Neural cell (in vitro differentiated cells): ENCODE measurements around the gene LRRC15. TPM values are rescaled to one million over a fixed set of nuclear protein-coding genes. Genes with fewer than 3 reads are reported as not detected.

Experiments
- H2AFZ ChIP-seq: fragments of 200-600, 300-800 bp; sonication (generic), shearing (Covaris generic); 2 replicates; pipeline ENCODE4 v1.6.0; 2014; ENCODE audit warnings: low read depth, mild to moderate bottlenecking, antibody characterized with exemption, low read length, moderate library complexity
- H3F3A ChIP-seq: fragments of 200-600 bp; shearing (Covaris generic); 2 replicates; pipeline ENCODE4 v1.6.1; 2016; ENCODE audit warnings: mild to moderate bottlenecking, moderate library complexity, mixed read lengths, antibody characterized with exemption, low read length; ENCODE audit not compliant: insufficient read depth, poor library complexity, severe bottlenecking
- H3K27ac ChIP-seq: fragments of 200-600, 300-800 bp; sonication (generic), shearing (Covaris generic); 2 replicates; pipeline ENCODE4 v1.5.1; 2014; ENCODE audit warnings: mild to moderate bottlenecking, low read length, moderate library complexity
- H3K27me3 ChIP-seq: fragments of 300-800, 200-600 bp; sonication (generic), shearing (Covaris generic); 2 replicates; pipeline ENCODE4 v1.6.0; 2014; ENCODE audit warnings: mild to moderate bottlenecking, low read depth, low read length, moderate library complexity; ENCODE audit not compliant: insufficient read depth
- H3K36me3 ChIP-seq: fragments of 300-800, 200-600 bp; sonication (generic), shearing (Covaris generic); 2 replicates; pipeline ENCODE4 v1.5.1; 2014; ENCODE audit warnings: mild to moderate bottlenecking, antibody characterized with exemption, low read length, moderate library complexity; ENCODE audit not compliant: insufficient read depth
- H3K4me2 ChIP-seq: fragments of 300-800, 200-600 bp; sonication (generic), shearing (Covaris generic); 2 replicates; pipeline ENCODE4 v1.6.0; 2014; ENCODE audit warnings: mild to moderate bottlenecking, low read length
- H3K4me3 ChIP-seq: fragments of 300-800, 200-600 bp; sonication (generic), shearing (Covaris generic); 2 replicates; pipeline ENCODE4 v1.5.1; 2014; ENCODE audit warnings: mild to moderate bottlenecking, low read length, moderate library complexity
- H3K79me2 ChIP-seq: fragments of 200-600 bp; shearing (Covaris generic); replicated peaks from 2 replicates; pipeline ENCODE4 v1.6.0; 2014; ENCODE audit warnings: mild to moderate bottlenecking, low read length, moderate library complexity; ENCODE audit not compliant: insufficient read depth
- H3K9ac ChIP-seq: fragments of 300-800, 200-600 bp; sonication (generic), shearing (Covaris generic); 2 replicates; pipeline ENCODE4 v1.6.1; 2016; ENCODE audit warnings: mild to moderate bottlenecking, low read length, mixed read lengths
- H3K9me2 ChIP-seq: fragments of 200-600 bp; shearing (Covaris generic); 2 replicates; pipeline ENCODE4 v1.6.1; 2016; ENCODE audit warnings: mild to moderate bottlenecking, low read length, mixed read lengths; ENCODE audit not compliant: insufficient read depth
- H3K9me3 ChIP-seq: fragments of 200-600, 300-800 bp; sonication (generic), shearing (Covaris generic); 2 replicates; pipeline ENCODE4 v1.6.1; 2016; ENCODE audit warnings: mild to moderate bottlenecking, mixed run types, low read length, moderate library complexity, mixed read lengths
- H4K20me1 ChIP-seq: fragments of 200-600 bp; shearing (Covaris generic); 2 replicates; pipeline ENCODE4 v1.6.1; 2016; ENCODE audit warnings: mild to moderate bottlenecking, mixed run types; ENCODE audit not compliant: insufficient read depth
- CTCF ChIP-seq: fragments of 450-650 bp; IDR thresholded peaks from 2 replicates; pipeline ENCODE4 v1.5.1; 2014; ENCODE audit warnings: antibody characterized with exemption, mild to moderate bottlenecking, moderate library complexity; ENCODE audit not compliant: poor library complexity, severe bottlenecking
- EP300 ChIP-seq: fragments of 450-650 bp; conservative IDR thresholded peaks from 2 replicates; pipeline ENCODE4 v1.6.1; 2014; ENCODE audit warnings: antibody characterized with exemption, mild to moderate bottlenecking, moderate library complexity; ENCODE audit not compliant: poor library complexity, severe bottlenecking
- EZH2 ChIP-seq: fragments of 200-600, 300-800 bp; shearing (Covaris generic), sonication (generic); IDR thresholded peaks from 2 replicates; pipeline ENCODE4 v1.6.1; 2014; ENCODE audit warnings: antibody characterized with exemption, low read length, borderline replicate concordance, mild to moderate bottlenecking; ENCODE audit not compliant: insufficient read depth, poor library complexity, severe bottlenecking
- MXI1 ChIP-seq: fragments of 450-650 bp; conservative IDR thresholded peaks from 2 replicates; pipeline ENCODE4 v1.6.1; 2014; ENCODE audit warnings: antibody characterized with exemption, mild to moderate bottlenecking; ENCODE audit not compliant: poor library complexity, severe bottlenecking
- POLR2AphosphoS5 ChIP-seq: IDR thresholded peaks from 2 replicates; pipeline ENCODE4 v1.6.1; 2012
- RAD21 ChIP-seq: fragments of 450-650 bp; conservative IDR thresholded peaks from 2 replicates; pipeline ENCODE4 v1.6.1; 2014; ENCODE audit warnings: antibody characterized with exemption, mild to moderate bottlenecking, moderate library complexity
- REST ChIP-seq: IDR thresholded peaks from 2 replicates; pipeline ENCODE4 v1.6.1; 2012; ENCODE audit warnings: borderline replicate concordance
- SMC3 ChIP-seq: fragments of 450-650 bp; conservative IDR thresholded peaks from 2 replicates; pipeline ENCODE4 v1.6.1; 2014; ENCODE audit warnings: antibody characterized with exemption, mild to moderate bottlenecking, moderate library complexity; ENCODE audit not compliant: poor library complexity
- TAF1 ChIP-seq: IDR thresholded peaks from 2 replicates; pipeline ENCODE4 v1.6.1; 2012; ENCODE audit warnings: low read depth
- polyA plus RNA-seq: library from polyadenylated mRNA; depleted of rRNA; stranded (reverse); fragments of >200 nt; gene quantifications from 2 replicates; pipeline ENCODE4 v1.2.3, GENCODE V29; 2014

Gene LRRC15
- polyA plus RNA-seq, 1 donor from 2014 or later: not detected

- no peak overlapping the region for H3K4me3 ChIP-seq
- no peak overlapping the region for H2AFZ ChIP-seq
- H3K27me3 ChIP-seq: no peaks in the 10 kb centered on the region
- no peaks in the 10 kb centered on the region for H3K9me2 ChIP-seq
- TF ChIP-seq POLR2AphosphoS5 (no peak), EZH2 (no peak), RAD21 (no peak), REST (no peak), SMC3 (no peak), MXI1 (no peak), EP300 (no peak), CTCF (no peak), TAF1 (no peak)
- no peaks in the 10 kb centered on the region for H3K36me3 ChIP-seq
- no peak overlapping the region for H3K27ac ChIP-seq
- no peak overlapping the region for H3K4me2 ChIP-seq
- H3K9me3 ChIP-seq: no peaks in the 10 kb centered on the region
- no peak overlapping the region for H3K9ac ChIP-seq
- no peaks in the 10 kb centered on the region for H3K79me2 ChIP-seq
- H4K20me1 ChIP-seq: no peaks in the 10 kb centered on the region
- no peaks in the 10 kb centered on the region for H3F3A ChIP-seq
Observed at GRCh38 chr3:194360568-194360967, 9.0 kb downstream of the LRRC15 start.

GRCh38 chr3:194357681-194358080 is 11.9 kb downstream of the LRRC15 start:
- no peak overlapping the region for H3K4me2 ChIP-seq
- no peak overlapping the region for H3K9ac ChIP-seq
- H3K79me2 ChIP-seq: no peaks in the 10 kb centered on the region
- no peak overlapping the region for H2AFZ ChIP-seq
- no peaks in the 10 kb centered on the region for H3K36me3 ChIP-seq
- H3K4me3 ChIP-seq: no peak overlapping the region
- H3K9me3 ChIP-seq: no peaks in the 10 kb centered on the region
- H3K27ac ChIP-seq: no peak overlapping the region
- no peaks in the 10 kb centered on the region for H3K9me2 ChIP-seq
- no peaks in the 10 kb centered on the region for H4K20me1 ChIP-seq
- no peak for TF ChIP-seq EZH2
- no peak for TF ChIP-seq MXI1
- TF ChIP-seq EP300: no peak
- no peak for TF ChIP-seq SMC3
- no peak for TF ChIP-seq CTCF
- no peak for TF ChIP-seq REST
- TF ChIP-seq TAF1: no peak
- no peak for TF ChIP-seq RAD21
- no peak for TF ChIP-seq POLR2AphosphoS5
- no peaks in the 10 kb centered on the region for H3K27me3 ChIP-seq
- no peaks in the 10 kb centered on the region for H3F3A ChIP-seq
